Stimulated activated naive CD8-positive, alpha-beta T cell treated with anti-CD3 and anti-CD28 coated beads, Interleukin-15, amount 100 ng/mL, for 72 hours (primary cell): ENCODE results near the gene EFCC1.

Source experiments
- ATAC-seq: fragments of 150-1000 bp; cut with Tn5 transposase; 2 replicates; pipeline ENCODE4 v1.10.0; 2021; ENCODE audit warnings: mild to moderate bottlenecking, moderate library complexity
- DNase-seq, 2 donors: peaks; one replicate each; pipeline ENCODE4 v3.0.0; 2021 to 2022
- H3K27ac Mint-ChIP-seq, 2 donors: one replicate each; pipeline ENCODE4 v1.8.0; 2022; ENCODE audit warnings: mild to moderate bottlenecking in 2 of 2, mixed read lengths in 2 of 2, moderate library complexity in 2 of 2
- H3K27me3 Mint-ChIP-seq: one replicate; pipeline ENCODE4 v1.8.0; 2022; ENCODE audit warnings: mixed read lengths
- H3K4me1 Mint-ChIP-seq: one replicate; pipeline ENCODE4 v1.8.0; 2022; ENCODE audit warnings: mild to moderate bottlenecking, mixed read lengths
- H3K4me3 Mint-ChIP-seq, 2 donors: one replicate each; pipeline ENCODE4 v1.8.0; 2022; ENCODE audit warnings: mild to moderate bottlenecking in 2 of 2, mixed read lengths in 2 of 2, moderate library complexity in 1 of 2
- H3K9me3 Mint-ChIP-seq, 2 donors: one replicate each; pipeline ENCODE4 v1.8.0; 2022; ENCODE audit warnings: mixed read lengths in 2 of 2

Gene EFCC1

DNA sequence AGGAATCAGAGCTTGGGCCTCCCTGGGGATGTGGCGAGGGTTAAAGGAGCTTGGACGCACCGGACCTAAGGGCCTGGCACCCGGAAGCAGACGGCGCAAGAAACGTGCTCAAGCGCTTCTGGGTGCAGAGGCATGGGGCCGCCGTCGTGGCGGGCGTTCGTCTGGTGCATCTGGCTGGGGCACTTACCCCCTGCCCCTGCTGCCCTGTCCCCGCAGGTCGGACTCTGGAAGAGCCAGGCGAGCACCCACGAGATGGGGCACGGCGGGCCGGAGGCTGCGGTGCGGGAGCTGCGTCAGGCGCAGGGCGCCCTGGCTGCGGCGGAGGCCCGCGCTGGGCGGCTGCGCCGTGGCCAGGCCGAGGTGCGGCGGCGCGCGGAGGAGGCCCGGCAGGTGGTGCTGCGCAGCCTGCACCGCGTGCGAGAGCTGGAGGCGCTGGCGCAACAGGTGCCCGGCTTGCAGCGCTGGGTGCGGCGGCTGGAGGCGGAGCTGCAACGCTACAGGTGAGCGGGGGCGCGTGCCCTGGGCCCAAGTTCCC, 2.5 kb downstream of the EFCC1 start:
- H3K4me1 Mint-ChIP-seq: peaks cover 49% of the 10 kb centered on the region
- peak overlapping the region in 1 of 2 donors; percentile 32 for H3K27ac Mint-ChIP-seq
- peaks cover 30% of the 10 kb centered on the region for H3K27me3 Mint-ChIP-seq
- H3K4me3 Mint-ChIP-seq: peak overlapping the region; percentile 75 to 85
- ATAC-seq: peak; percentile 75
- no peaks in the 10 kb centered on the region for H3K9me3 Mint-ChIP-seq
- peak; percentile 59 to 61 for DNase-seq

DNA sequence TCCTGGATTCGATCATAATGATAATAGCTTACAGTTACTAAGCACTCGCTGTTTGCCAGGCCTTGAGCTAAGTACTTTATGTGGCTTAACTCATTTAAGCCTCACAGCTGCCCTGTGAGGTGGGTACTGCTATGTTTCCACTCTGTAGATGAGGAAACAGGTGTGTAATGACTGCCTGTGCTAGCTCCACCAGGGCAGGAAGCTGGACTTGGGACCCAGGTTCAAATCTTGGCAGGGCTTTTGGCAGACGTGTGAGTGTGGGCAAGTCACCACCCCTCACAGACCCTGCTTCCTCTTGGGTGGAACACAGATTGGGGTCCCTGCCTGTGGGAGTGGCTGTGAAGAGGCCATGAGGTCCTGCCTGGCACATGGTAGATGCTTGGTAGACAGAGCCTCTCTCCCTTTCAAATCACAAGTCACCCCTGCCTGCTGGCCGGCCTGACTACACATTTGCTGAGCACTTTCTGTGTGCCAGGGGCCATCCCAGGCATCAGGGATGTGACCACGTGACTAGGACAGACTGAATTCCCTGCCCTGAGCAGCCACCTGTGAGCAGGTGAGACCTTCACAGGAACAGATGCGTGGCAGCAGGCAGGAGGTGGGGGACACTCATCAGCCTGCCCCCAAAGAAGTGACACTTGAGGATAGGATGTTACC, 3.7 kb downstream of the EFCC1 start:
- Mint-ChIP-seq H3K27ac (peak overlapping the region; percentile 8 to 92), H3K4me1 (peaks cover 46% of the 10 kb centered on the region), H3K27me3 (peaks cover 30% of the 10 kb centered on the region), H3K4me3 (peak overlapping the region in 1 of 2 donors; percentile 41), H3K9me3 (no peaks in the 10 kb centered on the region)
- no peak for DNase-seq
- no peak for ATAC-seq

DNA sequence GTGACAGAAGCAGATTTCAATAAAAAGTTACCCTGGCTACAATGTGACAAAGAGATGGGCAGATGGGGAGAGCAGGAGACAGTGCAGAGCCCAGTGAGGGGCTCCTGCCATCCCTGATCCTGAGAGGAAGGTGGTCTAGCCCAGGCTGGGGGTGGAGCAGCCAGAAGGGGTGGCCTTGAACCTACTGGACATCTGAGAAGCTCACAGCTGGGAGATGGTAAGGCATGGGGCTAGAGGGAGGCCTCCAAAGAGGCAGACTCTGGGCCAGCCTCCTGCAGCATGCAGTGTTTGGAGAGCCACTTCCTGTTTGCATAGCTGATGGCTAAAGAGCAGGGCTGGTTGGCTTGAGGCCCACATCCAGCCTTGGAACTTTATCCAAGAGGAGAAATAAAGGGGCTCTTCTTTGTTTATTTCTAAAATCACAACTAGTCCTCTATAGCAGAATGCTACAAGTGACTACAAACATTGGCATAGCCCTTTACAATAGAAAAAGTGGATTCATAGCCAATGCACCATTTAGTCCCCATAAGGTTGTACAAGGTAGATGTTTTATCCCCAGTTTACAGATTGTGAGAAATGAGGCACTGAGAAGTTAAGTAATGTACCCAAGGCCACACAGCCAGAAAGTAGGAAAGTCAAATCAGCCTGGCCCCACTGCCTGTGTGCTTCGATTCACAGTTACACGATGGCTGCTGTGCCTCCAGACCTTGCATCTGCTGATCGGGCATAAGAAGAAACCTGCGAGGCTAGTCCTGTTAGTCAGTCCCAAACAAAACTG, 4.6 kb downstream of the EFCC1 start:
- peaks cover 24% of the 10 kb centered on the region for H3K27me3 Mint-ChIP-seq
- H3K27ac Mint-ChIP-seq: peak overlapping the region; percentile 74 to 92
- H3K4me1 Mint-ChIP-seq: peaks cover 39% of the 10 kb centered on the region
- no peak for DNase-seq
- no peaks in the 10 kb centered on the region for H3K9me3 Mint-ChIP-seq
- ATAC-seq: no peak
- H3K4me3 Mint-ChIP-seq: no peak overlapping the region

DNA sequence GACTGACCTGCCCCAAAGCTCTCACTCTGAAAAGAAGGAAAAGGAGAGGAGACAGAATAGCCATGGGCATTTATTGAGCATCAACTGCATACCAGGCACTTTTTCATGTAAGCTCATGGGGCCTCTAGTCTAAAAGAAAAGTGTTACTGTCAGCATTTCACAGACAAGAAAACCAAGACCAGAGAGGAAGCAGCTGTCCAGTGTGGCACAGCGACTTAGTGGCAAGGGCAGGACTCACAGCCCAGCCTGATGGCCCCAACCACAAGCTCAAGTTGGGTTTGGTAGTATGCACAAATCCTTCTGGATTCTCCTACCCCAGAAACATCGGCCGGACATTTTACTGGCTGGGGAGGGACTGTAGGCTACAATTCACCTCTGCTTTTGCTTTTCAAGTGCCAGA, 5.8 kb downstream of the EFCC1 start:
- peaks cover 34% of the 10 kb centered on the region for H3K4me1 Mint-ChIP-seq
- no peak overlapping the region for H3K4me3 Mint-ChIP-seq
- no peak overlapping the region for H3K27ac Mint-ChIP-seq
- H3K27me3 Mint-ChIP-seq: peaks cover 18% of the 10 kb centered on the region
- ATAC-seq (no peak), DNase-seq (no peak)
- no peaks in the 10 kb centered on the region for H3K9me3 Mint-ChIP-seq

DNA sequence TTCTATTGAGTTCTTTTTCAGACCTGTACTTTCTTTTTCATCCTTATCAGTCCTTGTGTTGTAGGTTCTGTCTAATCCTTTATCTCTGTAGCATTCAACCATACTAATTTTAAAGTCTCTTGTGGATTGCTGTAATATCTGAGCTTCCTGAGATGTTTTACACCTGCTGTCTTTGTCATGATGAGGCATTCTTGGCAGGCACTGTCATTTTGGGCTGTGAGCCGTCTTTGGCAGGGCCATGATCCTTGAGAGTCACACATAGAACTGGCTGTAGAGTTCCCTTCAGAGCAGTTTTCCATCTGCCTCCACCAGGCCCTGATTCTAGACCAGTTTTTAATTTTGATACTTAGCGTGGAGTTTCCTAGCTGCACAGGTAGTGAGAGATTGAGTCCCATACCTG, 6.7 kb downstream of the EFCC1 start:
- Mint-ChIP-seq H3K27me3 (peaks cover 9% of the 10 kb centered on the region), H3K9me3 (no peaks in the 10 kb centered on the region), H3K27ac (peak overlapping the region in 1 of 2 donors; percentile 2), H3K4me1 (peaks cover 25% of the 10 kb centered on the region), H3K4me3 (no peak overlapping the region)
- no peak for DNase-seq
- ATAC-seq: no peak

DNA sequence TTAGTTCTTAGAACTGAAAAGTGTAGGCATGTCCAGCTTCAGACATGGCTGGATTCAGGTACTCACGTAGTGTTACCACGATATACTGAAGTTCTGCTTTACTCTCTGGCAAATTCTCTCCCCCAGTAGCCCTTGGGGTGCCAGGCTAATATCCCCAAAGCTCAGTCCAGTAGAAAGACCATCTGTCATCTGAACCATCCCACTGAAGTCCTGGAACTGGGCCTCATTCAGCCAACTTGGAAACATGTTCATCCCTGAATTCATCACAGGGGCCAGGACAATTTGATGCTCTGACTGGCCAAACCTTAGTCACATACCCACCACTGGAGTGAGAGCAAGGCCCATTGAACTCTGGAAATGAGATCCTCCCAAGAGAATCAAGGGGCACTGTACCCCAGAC, 8.2 kb downstream of the EFCC1 start:
- no peak overlapping the region for H3K27ac Mint-ChIP-seq
- DNase-seq (no peak), ATAC-seq (no peak)

DNA sequence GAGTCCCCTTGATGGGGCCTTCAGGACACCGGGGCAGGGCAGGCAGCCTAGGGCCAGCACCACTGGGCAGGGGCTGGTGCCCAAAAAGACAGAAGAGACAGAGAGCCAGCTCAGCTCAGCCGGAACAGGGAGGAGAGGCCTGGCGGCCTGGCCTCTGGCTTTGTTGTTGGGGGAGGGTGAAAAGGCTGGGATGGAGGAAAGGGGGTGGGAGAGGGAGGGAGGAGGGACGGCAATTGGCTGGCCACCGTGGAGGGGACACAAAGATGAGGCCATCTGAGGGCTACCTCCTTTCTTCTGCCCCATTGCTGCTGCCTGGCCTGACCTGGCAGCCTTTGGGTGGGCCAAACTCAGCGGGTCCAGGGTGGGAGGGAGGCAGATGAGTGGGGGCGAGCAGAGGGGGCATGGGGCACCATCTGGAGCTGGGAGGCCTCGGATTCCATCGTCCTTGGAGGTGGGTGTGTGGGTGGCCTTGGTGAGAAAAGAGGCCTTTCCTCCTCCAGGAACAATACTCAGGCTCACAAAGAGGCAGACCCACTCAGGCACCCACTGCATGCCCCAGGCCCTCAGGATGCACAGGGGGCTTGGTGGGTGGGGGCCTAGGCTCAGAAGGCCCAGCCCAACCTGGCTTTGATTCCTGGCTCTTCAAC, 9.3 kb downstream of the EFCC1 start:
- ATAC-seq (no peak), DNase-seq (no peak)
- Mint-ChIP-seq H3K27ac (peak overlapping the region in 1 of 2 donors; percentile 59), H3K4me3 (no peak overlapping the region), H3K27me3 (no peaks in the 10 kb centered on the region), H3K4me1 (peaks cover 21% of the 10 kb centered on the region), H3K9me3 (no peaks in the 10 kb centered on the region)

More for the DNA sequence above, 8.2 kb downstream of the EFCC1 start:
- Mint-ChIP-seq H3K4me1 (peaks cover 17% of the 10 kb centered on the region), H3K9me3 (no peaks in the 10 kb centered on the region), H3K27me3 (no peaks in the 10 kb centered on the region), H3K4me3 (no peak overlapping the region)

DNA sequence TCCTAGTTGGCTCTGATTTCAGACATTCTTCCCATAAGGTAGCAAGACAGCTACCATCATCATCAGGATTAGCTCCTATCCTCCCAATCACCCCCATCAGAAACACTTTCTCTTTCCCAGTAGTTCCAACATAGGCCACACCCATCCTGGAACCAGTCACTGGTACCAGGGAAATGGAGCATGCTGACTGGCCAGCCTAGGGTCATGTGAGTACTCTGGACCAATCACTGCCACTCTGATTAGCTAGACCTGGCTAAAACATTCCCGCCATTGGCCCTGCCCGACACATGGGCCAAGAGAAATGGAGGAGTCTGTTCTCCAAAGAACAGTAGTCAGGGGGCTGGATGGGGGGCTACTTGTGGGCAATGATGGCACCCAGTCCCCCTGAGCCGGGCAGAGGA, 12.4 kb downstream of the EFCC1 start:
- Mint-ChIP-seq H3K27ac (no peak overlapping the region), H3K4me3 (no peak overlapping the region), H3K9me3 (no peaks in the 10 kb centered on the region), H3K27me3 (no peaks in the 10 kb centered on the region), H3K4me1 (peaks cover 41% of the 10 kb centered on the region)
- ATAC-seq: no peak
- no peak for DNase-seq

DNA sequence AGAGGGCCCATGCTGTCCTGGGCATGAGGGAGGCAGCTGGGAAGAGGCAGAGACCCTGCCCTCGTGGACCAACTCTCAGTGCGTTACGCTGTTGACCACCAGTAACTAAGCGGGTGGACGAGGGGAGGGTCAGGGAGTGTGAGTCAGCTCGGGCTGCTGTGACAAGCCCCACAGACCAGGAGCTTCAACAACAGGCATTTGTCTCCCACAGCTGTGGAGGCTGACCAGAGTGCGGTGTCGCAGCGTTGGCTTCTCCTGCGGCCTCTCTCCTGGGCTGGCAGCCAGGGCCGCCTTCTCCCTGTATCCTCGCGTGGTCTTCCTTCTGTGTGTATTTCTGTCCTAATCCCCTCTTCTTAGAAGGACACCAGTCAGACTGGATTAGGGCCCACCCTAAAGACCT, 13.0 kb downstream of the EFCC1 start:
- ATAC-seq (no peak), DNase-seq (no peak)
- H3K4me1 Mint-ChIP-seq: peaks cover 41% of the 10 kb centered on the region
- no peaks in the 10 kb centered on the region for H3K27me3 Mint-ChIP-seq
- no peak overlapping the region for H3K4me3 Mint-ChIP-seq
- peak overlapping the region in 1 of 2 donors; percentile 98 for H3K27ac Mint-ChIP-seq
- H3K9me3 Mint-ChIP-seq: no peaks in the 10 kb centered on the region

DNA sequence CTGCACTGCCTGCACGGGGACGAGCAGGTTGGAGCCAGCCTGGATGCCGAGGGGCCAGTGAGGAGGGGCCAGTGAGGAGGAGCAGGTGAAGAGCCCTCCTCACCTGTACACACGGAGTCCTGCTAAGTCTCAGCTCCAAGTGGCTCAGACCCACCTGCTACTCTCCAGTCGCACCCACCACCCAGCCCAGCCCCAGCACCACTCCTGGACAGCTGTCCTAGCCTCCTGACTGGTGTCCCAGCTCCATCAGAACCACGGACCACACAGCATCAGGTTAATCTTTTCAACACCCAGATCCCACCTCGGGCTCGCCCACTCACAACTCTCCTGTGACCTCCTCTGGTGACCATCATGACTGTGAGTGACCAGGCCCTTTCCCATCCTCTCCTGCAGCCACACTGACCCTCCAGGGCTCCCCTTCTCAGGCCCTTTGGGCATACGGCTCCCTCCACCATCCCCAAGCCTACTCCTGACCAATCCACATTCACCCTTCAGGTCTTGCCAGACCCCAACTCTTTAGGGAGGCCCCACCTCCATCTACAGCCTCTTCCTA, 13.8 kb downstream of the EFCC1 start:
- Mint-ChIP-seq H3K4me1 (peaks cover 39% of the 10 kb centered on the region), H3K4me3 (peak overlapping the region in 1 of 2 donors; percentile 43)
- DNase-seq: no peak

DNA sequence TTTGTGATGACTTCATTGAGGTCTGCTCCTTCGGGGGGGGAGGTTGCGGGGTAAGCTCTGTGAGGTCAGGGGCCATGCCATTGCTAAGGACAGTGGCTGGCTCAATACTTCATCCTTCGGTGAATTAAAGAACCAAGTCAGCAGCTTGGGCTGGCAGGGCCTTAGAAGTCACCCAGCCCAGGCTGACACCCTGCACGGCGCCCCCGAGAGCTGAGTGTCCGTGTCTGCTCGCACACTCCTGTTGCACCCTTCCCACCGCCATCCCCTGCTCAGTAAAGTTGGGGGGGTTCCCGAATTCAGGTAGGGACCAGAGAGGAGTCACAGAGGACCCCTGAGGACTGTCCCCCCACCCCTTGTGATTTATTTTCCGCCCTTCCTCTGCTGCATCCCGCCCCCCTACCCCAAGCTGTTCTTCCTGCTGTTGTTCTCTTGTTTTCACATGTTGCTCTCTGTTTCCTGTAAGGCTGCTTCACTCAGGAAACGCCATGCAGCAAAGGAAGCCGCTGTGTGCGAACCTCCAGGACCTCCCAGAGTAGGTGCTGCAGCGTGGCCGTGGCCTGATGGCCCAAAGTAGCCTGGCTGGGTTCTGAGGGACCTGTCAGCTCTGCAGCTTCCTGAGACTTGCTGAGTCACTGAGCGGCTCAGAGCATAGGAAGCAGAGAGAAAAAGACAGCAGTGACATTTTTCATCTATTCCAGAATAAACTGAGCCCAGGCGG, 14.4 kb downstream of the EFCC1 start:
- no peaks in the 10 kb centered on the region for H3K9me3 Mint-ChIP-seq
- no peaks in the 10 kb centered on the region for H3K27me3 Mint-ChIP-seq
- H3K4me3 Mint-ChIP-seq: peak overlapping the region; percentile 89 to 92
- DNase-seq (peak in 1 of 2 donors; percentile 44), ATAC-seq (peak; percentile 64)
- peak overlapping the region; percentile 98 to 99 for H3K27ac Mint-ChIP-seq
- H3K4me1 Mint-ChIP-seq: peaks cover 39% of the 10 kb centered on the region

More for the DNA sequence above, 13.8 kb downstream of the EFCC1 start:
- Mint-ChIP-seq H3K27me3 (no peaks in the 10 kb centered on the region), H3K27ac (peak overlapping the region; percentile 98 to 99), H3K9me3 (no peaks in the 10 kb centered on the region)
- ATAC-seq: no peak

DNA sequence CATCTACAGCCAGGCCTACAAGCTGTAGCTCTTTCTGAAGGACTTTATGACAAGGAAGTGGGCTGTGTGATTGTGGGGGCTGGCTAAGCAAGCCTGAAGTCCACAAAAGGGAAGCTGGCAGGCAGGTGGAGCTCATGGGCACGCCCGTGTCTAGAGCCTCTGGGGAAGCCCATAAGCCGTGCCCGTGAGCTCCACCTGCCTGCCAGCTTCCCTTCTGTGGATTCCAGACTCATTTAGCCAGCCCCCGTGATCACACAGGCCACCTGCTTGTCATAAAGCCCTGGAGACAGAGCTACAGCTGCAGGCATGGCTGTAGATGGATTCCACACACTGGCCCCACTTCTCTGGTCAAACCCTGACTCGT, 15.2 kb downstream of the EFCC1 start:
- ATAC-seq (peak; percentile 90), DNase-seq (peak; percentile 53 to 73)
- Mint-ChIP-seq H3K9me3 (no peaks in the 10 kb centered on the region), H3K4me3 (peak overlapping the region; percentile 89 to 92), H3K27ac (peak overlapping the region; percentile 98 to 99), H3K4me1 (peaks cover 39% of the 10 kb centered on the region), H3K27me3 (no peaks in the 10 kb centered on the region)

DNA sequence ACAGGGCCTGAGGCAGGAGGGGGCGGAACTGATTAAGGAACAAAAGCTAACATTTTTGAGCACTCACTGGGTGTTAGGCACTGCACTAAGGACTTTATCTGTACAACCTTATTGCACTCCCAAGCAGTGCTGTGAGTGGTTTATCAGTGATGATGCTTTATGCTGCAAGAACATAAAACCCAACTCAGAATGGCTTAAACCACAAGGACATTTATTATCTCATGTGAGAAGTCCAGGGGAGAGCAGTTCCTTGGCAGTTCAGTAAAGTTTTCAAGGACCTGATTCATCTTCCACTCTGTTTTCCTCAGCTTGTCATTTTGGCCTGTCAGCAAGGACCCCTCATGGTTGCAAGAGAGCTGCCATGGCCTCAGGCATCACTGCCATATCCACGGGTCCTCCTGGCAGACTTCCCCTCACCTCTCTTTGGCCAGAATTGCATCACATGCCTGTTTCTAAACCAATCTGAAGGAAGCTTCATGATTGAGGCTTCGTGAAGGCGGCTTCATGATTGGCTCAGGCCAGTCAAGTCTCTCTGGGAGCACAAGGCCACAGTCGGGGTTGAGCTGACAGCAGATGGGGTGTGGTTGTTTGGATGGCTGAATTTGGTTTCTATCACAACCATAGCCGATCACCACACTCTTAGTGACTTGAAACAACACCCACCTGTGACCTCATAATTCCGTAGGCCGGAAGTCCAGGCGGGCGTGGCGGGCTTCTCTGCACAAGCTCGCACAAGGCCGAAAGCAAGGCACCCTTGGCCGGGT, 15.8 kb downstream of the EFCC1 start:
- peak overlapping the region; percentile 89 to 92 for H3K4me3 Mint-ChIP-seq
- DNase-seq: no peak
- peak overlapping the region; percentile 98 to 99 for H3K27ac Mint-ChIP-seq
- H3K9me3 Mint-ChIP-seq: no peaks in the 10 kb centered on the region
- H3K4me1 Mint-ChIP-seq: peaks cover 39% of the 10 kb centered on the region
- peak; percentile 13 for ATAC-seq
- H3K27me3 Mint-ChIP-seq: no peaks in the 10 kb centered on the region

DNA sequence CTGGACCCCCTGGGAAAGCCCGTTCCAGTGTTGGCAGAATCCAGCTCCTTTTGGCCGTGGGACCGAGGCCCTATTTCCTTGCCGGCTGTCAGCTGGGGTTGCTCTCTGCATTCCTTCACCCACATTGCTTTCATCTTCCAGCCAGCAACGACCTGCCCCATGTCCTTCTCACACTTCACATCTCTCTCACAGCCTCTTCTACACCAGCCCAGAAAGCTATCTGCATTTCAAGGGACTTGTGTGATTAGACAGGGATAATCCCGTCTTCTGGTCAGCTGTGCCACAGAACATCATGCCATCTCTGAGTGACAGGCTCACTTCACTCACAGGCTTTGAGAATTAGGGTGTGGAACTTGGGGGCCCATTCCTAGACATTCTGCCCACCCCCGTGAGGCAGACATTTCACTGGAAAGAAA, 16.4 kb downstream of the EFCC1 start:
- peak overlapping the region in 1 of 2 donors; percentile 38 for H3K4me3 Mint-ChIP-seq
- peak overlapping the region in 1 of 2 donors; percentile 38 for H3K27ac Mint-ChIP-seq
- no peaks in the 10 kb centered on the region for H3K27me3 Mint-ChIP-seq
- H3K4me1 Mint-ChIP-seq: peaks cover 45% of the 10 kb centered on the region
- ATAC-seq (no peak), DNase-seq (no peak)
- H3K9me3 Mint-ChIP-seq: no peaks in the 10 kb centered on the region
